Non-pigmented ciliary epithelial cell (primary cell): ENCODE results near the gene FHOD1.

Experiments used
- DNase-seq: peaks from one replicate; pipeline ENCODE4 v3.0.0-alpha.2; 2010; ENCODE audit warnings: low read depth

FHOD1 gene

DNA sequence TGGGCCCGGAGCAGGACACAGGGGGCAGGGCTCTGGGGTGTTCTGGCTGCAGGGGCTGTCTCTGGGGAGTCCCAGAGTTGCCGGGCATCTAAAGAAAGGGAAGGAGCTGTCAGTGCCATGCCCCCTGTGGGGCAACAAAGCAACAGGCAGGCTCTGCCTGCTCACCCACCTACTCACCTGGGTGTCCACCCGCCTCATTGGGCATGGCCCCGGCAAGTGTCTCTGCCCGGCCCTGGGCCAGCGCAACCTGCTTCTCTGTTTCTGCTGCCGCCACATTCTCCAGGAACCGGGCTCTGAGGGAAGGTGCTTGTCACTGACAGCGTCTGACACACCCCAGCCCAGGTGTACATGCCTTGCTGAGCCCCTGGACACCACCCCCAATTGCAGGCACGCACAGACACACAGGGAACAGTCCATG is 13.1 kb downstream of the FHOD1 start:
- DNase-seq, result no peak

DNA sequence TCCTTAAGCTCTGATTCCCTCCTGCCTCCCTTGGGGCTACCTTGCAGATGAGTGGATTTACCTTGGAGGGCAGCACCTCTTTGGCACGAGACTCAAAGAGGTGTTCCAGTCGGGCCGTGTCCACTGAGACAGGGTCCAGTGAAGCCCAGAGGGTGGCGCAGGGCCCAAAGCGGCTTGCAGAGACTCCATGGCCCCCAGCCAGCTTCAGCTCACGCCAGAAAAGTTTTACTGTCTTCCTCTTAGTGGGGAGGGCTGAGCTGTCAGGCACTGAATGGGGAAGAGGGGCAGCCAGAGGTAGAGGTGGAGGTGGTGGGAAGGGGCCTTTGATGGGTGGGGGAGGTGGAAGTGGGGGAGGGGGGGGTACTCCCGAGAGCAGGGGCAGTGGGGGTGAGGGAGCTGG is 13.7 kb downstream of the FHOD1 start:
- DNase-seq, result no peak

DNA sequence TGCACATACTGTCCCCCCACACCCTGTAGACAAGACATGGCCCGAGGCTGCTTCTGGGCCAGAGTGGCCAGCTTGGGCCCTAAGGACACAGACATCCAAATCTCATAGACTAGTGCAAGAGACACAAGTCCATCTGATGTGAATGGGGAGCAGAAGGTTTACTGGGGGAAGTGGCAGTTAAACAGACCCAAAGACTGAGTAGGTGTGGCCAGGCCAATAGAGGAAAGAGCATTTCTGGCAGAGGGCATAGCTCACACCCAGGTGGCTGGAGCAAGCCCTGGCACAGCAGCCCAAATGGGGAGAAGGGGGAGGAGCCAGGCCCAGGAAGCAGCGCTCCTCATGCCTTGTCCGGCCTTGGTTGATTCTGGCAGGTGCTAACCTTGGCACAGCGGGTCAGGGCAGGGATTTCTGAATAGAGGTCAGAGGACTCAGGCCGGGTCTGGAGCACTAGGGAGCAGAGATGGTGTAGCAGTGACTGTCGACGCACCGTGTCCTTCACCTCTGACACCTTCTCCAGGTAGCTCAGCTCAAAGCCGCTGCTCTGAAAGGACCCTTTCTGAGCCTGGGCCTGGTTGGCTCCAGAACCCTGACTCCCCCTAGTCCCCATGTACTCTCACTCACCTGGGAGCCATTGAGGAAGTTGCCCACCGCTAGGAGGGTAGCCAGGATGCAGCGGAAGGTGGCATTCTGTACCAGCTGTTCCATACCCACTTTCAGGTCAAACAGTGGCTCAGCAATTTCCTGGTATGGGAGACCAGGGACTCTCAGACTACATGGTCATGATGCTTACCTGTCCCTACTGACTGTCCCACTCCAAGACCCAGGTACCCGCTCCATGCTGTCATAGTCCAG is 16.2 kb downstream of the FHOD1 start:
- DNase-seq, result no peak

- DNase-seq, result no peak
These were observed 17.1 kb downstream of the FHOD1 start for GRCh38 chr16:67229906-67230808.

DNA sequence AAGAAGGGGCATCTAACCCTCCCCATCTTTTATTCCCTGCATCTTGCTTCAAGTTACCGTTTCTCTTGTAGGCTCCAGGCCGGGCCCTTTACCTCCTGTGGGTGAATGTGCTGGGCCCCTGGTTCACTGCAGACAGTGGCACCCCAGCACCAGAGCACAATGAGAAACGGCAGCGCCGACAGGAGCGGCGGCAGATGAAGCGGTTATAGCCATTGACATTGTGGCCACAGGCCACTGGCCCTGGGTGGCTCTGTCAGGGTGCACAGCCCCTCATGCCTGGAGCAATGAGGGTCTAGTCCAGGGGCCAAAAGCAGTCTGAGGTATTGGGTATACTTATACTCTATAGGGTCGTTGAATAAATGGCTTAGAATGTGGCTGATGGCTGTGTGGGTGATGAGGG is 18.4 kb downstream of the FHOD1 start:
- DNase-seq, result no peak

- DNase-seq, result no peak
These were observed 19.1 kb downstream of the FHOD1 start for GRCh38 chr16:67228034-67228785.

- DNase-seq, result no peak
These were observed 19.7 kb downstream of the FHOD1 start for GRCh38 chr16:67227567-67227921.

GRCh38 chr16:67226804-67227566 is 20.3 kb downstream of the FHOD1 start, which contains the start of gene TMEM208:
TMEM208 (plus strand) TSS chr16:67227130; CDS start chr16:67227219, 89 bp downstream.
- DNase-seq, result peak; percentile 89

GRCh38 chr16:67226295-67226803 is 20.9 kb downstream of the FHOD1 start:
- DNase-seq, result no peak

DNA sequence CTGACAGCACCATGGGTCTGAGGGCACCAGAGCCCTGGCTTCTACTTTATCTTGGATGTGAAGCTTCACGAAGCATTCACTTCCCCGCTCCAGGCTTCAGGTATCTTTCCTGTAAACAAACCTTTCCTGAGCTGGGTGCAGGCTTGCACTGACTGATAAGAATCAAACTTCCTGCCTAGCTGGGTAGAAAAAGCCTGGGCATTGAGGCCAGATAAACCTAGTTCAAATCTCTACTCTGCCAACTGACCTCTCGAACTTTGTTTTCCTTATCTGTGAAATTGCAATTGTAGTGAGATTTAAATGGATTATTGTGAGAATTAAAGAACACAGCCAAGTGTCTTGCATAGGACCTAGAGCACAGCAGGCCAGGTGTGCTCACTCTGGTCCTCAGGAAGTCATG is 23.3 kb downstream of the FHOD1 start:
- no peak for DNase-seq

- DNase-seq, result no peak
These were observed 30.4 kb downstream of the FHOD1 start for GRCh38 chr16:67216612-67217490.

GRCh38 chr16:67215706-67216105 is 31.6 kb downstream of the FHOD1 start:
- DNase-seq, result no peak

- no peak for DNase-seq
These were observed 33.9 kb downstream of the FHOD1 start for GRCh38 chr16:67213197-67214019.

DNA sequence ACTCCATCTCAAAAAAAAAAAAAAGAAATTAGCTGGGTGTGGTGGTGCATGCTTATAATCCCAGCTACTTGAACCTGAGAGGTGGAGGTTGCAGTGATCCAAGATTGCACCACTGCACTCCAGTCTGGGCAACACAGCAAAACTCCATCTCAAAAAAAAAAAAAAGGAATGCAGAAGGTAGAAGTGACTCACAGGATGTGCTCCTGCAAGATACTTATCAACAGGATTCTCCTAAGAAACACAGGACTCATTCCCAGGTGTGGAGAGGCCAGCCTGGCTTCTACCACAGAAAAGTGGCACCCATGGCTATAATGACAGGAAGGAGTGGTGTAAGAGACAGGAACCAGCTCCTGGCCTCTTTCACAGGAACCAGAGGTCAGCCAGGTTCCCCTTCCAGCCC is 34.5 kb downstream of the FHOD1 start:
- DNase-seq, result no peak

GRCh38 chr16:67211674-67212073 is 35.6 kb downstream of the FHOD1 start:
- no peak for DNase-seq

GRCh38 chr16:67210069-67210937 is 37.0 kb downstream of the FHOD1 start:
- DNase-seq, result no peak

DNA sequence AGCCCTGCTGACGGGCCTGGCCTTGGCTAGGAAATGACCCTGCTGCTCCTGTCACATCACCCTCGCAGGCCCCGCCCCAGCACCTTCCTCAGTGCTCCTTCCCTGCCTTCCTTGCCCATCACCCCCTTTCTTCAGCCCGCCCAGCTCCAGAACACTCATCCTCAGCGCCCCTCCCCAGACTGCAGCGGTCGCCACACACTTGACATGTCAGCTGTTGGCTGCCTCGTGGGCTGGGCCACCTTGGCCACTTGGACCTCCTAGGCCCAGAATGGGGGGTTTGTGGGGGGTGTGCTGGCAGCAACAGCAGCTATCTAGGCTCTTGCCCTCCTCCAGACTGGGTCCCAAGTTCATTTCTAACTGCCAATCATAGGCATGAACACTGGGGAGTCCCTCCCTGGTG is 37.7 kb downstream of the FHOD1 start:
- DNase-seq, result no peak

- DNase-seq, result no peak
These were observed 39.0 kb downstream of the FHOD1 start for GRCh38 chr16:67208154-67208896.
